Epithelial cell of proximal tubule (primary cell): ENCODE measurements around the gene ADAMTSL3. TPM values are rescaled to one million over a fixed set of nuclear protein-coding genes. Genes with fewer than 3 reads are reported as not detected.
A peak's percentile ranks its signal among the peaks of the same experiment; 100 is the strongest.

Experiments used
- DNase-seq: peaks from one replicate; pipeline ENCODE4 v3.0.0-alpha.2; 2011; ENCODE audit warnings: low read depth
- H3K4me3 ChIP-seq: 2 replicates; pipeline ENCODE4 v1.5.1; 2011; ENCODE audit warnings: low read depth, mild to moderate bottlenecking, low read length
- CTCF ChIP-seq: conservative IDR thresholded peaks from 2 replicates; pipeline ENCODE4 v1.5.1; 2012; ENCODE audit warnings: low read depth, mild to moderate bottlenecking, low read length
- total RNA-seq: library from RNA; depleted of rRNA; stranded (reverse); fragments of >200 nt; gene quantifications from 2 replicates; pipeline ENCODE4 v1.2.3, GENCODE V29; 2015

The ADAMTSL3 gene
- total RNA-seq, 1 donor from 2014 or later: 0.58 TPM

- H3K4me3 ChIP-seq: no peak overlapping the region
- peak; percentile 80 for TF ChIP-seq CTCF
- DNase-seq: no peak
These were observed 184.1 kb downstream of the ADAMTSL3 start for GRCh38 chr15:83837945-83838571.

- no peak overlapping the region for H3K4me3 ChIP-seq
- DNase-seq: no peak
- TF ChIP-seq CTCF: no peak
These were observed 184.8 kb downstream of the ADAMTSL3 start for GRCh38 chr15:83838763-83839162.

- TF ChIP-seq CTCF: no peak
- H3K4me3 ChIP-seq: no peak overlapping the region
- DNase-seq: no peak
These were observed 188.4 kb downstream of the ADAMTSL3 start for GRCh38 chr15:83842281-83842680.

GRCh38 chr15:83843471-83843871 lies 189.5 kb downstream of the ADAMTSL3 start:
- no peak for DNase-seq
- no peak overlapping the region for H3K4me3 ChIP-seq
- no peak for TF ChIP-seq CTCF

GRCh38 chr15:83844742-83845141 lies 190.8 kb downstream of the ADAMTSL3 start:
- no peak for TF ChIP-seq CTCF
- no peak for DNase-seq
- no peak overlapping the region for H3K4me3 ChIP-seq

- no peak for TF ChIP-seq CTCF
- H3K4me3 ChIP-seq: no peak overlapping the region
- DNase-seq: peak; percentile 52
These were observed 191.3 kb downstream of the ADAMTSL3 start for GRCh38 chr15:83845230-83845629.

- no peak for DNase-seq
- no peak overlapping the region for H3K4me3 ChIP-seq
- TF ChIP-seq CTCF: no peak
These were observed 192.9 kb downstream of the ADAMTSL3 start for GRCh38 chr15:83846847-83847246.
